ENCODE measurements around the gene TPM3. TPM values are rescaled to one million over a fixed set of nuclear protein-coding genes. Genes with fewer than 3 reads are reported as not detected.

Gene TPM3
- total and polyA plus RNA-seq, 9 of the 15 experiments (the other 6 are each of a cell fraction or from before 2014, with no cell fraction given), result 202 to 604 (median 421) TPM

DNA sequence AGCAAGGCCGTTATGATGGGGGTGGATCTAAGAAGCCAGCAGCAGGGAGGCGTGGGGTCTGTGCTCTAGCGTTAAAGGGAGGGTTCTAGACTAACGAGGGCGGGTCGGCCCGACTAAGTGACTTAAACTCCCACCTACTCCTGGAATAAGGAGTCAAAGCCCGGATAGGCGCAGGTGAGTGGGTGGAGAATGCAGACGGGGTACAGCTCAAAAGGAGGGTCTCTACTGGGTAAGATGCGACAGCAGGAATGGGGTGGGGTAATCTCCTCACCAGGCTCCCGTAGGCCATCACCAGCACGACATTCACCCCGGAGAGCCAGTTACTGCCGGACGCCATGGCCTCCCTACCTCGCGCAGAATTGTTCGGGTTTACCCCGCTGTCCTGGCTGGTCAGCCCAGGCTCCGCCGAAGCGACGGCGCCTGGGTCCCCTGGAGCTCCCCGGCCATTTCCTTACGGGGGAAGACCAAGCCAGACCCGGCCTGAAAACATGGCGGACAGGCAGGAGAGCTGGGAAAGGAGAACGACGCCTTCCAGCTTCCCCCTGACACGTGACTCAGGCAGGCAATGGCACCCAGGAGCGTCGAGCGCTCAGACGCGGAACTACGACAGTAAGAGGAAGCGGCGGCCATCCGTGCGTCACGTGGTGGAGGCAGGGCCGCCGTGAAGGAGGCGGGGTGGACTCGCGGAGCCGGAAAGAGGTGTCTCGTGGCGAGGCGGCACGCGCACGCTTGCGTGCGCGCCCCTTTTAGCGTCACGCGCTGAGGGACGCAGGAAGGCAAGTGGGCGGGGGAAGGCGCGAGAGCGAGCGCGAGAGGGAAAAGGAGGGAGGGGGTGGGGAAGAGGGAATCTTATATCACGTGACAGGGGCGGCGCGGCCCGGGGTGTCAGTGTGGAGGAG, 28.4 kb upstream of the TPM3 start, which contains the start of gene UBAP2L (continued):
- peak; percentile 99 for TF ChIP-seq MNT (conservative IDR thresholded peaks at IDR 0.05)
- TF ChIP-seq EP400 (IDR thresholded peaks at IDR 0.05), result peak; percentile 98
- TF ChIP-seq HCFC1 (IDR thresholded peaks at IDR 0.05; ENCODE audit: low read depth, low read length), result peak; percentile 73
- TF ChIP-seq RHOXF2B (CRISPR knock-in tag; conservative IDR thresholded peaks at IDR 0.05), result no peak
- TF ChIP-seq ZNF175 (CRISPR knock-in tag; IDR thresholded peaks at IDR 0.05; ENCODE audit: low read depth), result 0 out of 2 replicates have a peak, but pooled peaks have one; percentile 59
- peak; percentile 83 for TF ChIP-seq CTBP1 (IDR thresholded peaks at IDR 0.05; ENCODE audit: borderline replicate concordance)
- TF ChIP-seq ZNF583 (CRISPR knock-in tag; IDR thresholded peaks at IDR 0.05), result peak; percentile 78; the same call in 1 of the 2 replicates
- TF ChIP-seq RFX1 (IDR thresholded peaks at IDR 0.05), result no peak
- TF ChIP-seq CTCF (IDR thresholded peaks at IDR 0.05 in 2 of 3, conservative IDR thresholded peaks at IDR 0.05 in 1 of 3; ENCODE audit: insufficient read depth in 2 of 3, low read depth in 1 of 3, low read length in 3 of 3), result no peak; a peak in 1 of 6 replicates
- no peak for TF ChIP-seq ZNF324 (CRISPR knock-in tag; IDR thresholded peaks at IDR 0.05)
- no peak for TF ChIP-seq SMARCA4 (IDR thresholded peaks at IDR 0.05)
- TF ChIP-seq, protein P1, sequence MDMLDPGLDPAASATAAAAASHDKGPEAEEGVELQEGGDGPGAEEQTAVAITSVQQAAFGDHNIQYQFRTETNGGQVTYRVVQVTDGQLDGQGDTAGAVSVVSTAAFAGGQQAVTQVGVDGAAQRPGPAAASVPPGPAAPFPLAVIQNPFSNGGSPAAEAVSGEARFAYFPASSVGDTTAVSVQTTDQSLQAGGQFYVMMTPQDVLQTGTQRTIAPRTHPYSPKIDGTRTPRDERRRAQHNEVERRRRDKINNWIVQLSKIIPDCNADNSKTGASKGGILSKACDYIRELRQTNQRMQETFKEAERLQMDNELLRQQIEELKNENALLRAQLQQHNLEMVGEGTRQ (CRISPR knock-in tag; IDR thresholded peaks at IDR 0.05), result peak; percentile 96
- no peak for TF ChIP-seq ZNF507 (tag; conservative IDR thresholded peaks at IDR 0.05)
- TF ChIP-seq ZNF274 (IDR thresholded peaks at IDR 0.05; ENCODE audit: borderline replicate concordance, low read depth, low read length), result no peak
- TF ChIP-seq, protein P2, sequence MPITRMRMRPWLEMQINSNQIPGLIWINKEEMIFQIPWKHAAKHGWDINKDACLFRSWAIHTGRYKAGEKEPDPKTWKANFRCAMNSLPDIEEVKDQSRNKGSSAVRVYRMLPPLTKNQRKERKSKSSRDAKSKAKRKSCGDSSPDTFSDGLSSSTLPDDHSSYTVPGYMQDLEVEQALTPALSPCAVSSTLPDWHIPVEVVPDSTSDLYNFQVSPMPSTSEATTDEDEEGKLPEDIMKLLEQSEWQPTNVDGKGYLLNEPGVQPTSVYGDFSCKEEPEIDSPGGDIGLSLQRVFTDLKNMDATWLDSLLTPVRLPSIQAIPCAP (CRISPR knock-in tag; IDR thresholded peaks at IDR 0.05; ENCODE audit: borderline replicate concordance), result no peak
- TF ChIP-seq ZNF589 (CRISPR knock-in tag; IDR thresholded peaks at IDR 0.05; ENCODE audit: low read depth), result peak; percentile 62; the same call in 1 of the 2 replicates
- TF ChIP-seq THAP7 (CRISPR knock-in tag; IDR thresholded peaks at IDR 0.05), result no peak
- no peak for TF ChIP-seq ZNF134 (CRISPR knock-in tag; conservative IDR thresholded peaks at IDR 0.05)
- TF ChIP-seq POLR2A (conservative IDR thresholded peaks at IDR 0.05), result peak; percentile 94
- TF ChIP-seq, protein P3, sequence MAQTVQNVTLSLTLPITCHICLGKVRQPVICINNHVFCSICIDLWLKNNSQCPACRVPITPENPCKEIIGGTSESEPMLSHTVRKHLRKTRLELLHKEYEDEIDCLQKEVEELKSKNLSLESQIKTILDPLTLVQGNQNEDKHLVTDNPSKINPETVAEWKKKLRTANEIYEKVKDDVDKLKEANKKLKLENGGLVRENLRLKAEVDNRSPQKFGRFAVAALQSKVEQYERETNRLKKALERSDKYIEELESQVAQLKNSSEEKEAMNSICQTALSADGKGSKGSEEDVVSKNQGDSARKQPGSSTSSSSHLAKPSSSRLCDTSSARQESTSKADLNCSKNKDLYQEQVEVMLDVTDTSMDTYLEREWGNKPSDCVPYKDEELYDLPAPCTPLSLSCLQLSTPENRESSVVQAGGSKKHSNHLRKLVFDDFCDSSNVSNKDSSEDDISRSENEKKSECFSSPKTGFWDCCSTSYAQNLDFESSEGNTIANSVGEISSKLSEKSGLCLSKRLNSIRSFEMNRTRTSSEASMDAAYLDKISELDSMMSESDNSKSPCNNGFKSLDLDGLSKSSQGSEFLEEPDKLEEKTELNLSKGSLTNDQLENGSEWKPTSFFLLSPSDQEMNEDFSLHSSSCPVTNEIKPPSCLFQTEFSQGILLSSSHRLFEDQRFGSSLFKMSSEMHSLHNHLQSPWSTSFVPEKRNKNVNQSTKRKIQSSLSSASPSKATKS (CRISPR knock-in tag; IDR thresholded peaks at IDR 0.05), result no peak
- no peak; the same call in 1 of the 2 replicates for TF ChIP-seq CAMTA2 (CRISPR knock-in tag; conservative IDR thresholded peaks at IDR 0.05)

Data from K562 (cell line).